GM12865 (cell line): ENCODE results near the gene TMLHE.

Source experiments
- DNase-seq: peaks from one replicate; pipeline ENCODE4 v3.0.0; 2010; ENCODE audit warnings: low read depth
- H3K4me3 ChIP-seq: 2 replicates; pipeline ENCODE4 v1.5.1; 2011; ENCODE audit warnings: mild to moderate bottlenecking, low read depth, low read length, control low read depth
- TF ChIP-seq, protein P1 (sequence below): IDR thresholded peaks from 2 replicates; pipeline ENCODE4 v1.5.1; 2011; ENCODE audit warnings: low read length, control low read depth, low read depth, inconsistent platforms; ENCODE audit not compliant: insufficient read depth; ENCODE audit errors: missing control alignments

The TMLHE gene

DNA sequence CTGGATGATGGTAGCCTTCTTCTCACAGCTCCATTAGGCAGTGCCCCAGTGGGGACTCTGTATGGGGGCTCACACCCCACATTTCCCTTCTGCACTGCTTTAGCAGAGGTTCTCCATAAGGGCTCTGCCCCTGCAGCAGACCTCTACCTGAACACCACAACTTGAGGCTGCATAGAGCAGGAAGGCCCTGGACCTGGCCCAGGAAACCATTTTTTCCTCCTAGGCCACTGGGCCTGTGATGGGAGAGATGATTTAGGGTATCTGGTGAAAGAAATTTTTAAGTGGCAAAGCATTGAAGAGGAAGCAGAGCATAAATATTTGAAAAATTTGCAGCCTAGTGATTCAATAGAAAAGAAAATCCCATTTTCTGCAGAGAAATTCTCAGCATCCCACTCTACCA, 171.7 kb downstream of the TMLHE start:
- no peak overlapping the region for H3K4me3 ChIP-seq
- no peak for DNase-seq
- TF ChIP-seq, protein P1, sequence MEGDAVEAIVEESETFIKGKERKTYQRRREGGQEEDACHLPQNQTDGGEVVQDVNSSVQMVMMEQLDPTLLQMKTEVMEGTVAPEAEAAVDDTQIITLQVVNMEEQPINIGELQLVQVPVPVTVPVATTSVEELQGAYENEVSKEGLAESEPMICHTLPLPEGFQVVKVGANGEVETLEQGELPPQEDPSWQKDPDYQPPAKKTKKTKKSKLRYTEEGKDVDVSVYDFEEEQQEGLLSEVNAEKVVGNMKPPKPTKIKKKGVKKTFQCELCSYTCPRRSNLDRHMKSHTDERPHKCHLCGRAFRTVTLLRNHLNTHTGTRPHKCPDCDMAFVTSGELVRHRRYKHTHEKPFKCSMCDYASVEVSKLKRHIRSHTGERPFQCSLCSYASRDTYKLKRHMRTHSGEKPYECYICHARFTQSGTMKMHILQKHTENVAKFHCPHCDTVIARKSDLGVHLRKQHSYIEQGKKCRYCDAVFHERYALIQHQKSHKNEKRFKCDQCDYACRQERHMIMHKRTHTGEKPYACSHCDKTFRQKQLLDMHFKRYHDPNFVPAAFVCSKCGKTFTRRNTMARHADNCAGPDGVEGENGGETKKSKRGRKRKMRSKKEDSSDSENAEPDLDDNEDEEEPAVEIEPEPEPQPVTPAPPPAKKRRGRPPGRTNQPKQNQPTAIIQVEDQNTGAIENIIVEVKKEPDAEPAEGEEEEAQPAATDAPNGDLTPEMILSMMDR: no peak
